ENCODE measurements around the gene RMDN3. TPM values are rescaled to one million over a fixed set of nuclear protein-coding genes. Genes with fewer than 3 reads are reported as not detected.

RMDN3 gene
- total and polyA plus RNA-seq, 2 of the 13 experiments (the other 11 are each of a cell fraction or from before 2014, with no cell fraction given), result 16.8 to 19.5 TPM

DNA sequence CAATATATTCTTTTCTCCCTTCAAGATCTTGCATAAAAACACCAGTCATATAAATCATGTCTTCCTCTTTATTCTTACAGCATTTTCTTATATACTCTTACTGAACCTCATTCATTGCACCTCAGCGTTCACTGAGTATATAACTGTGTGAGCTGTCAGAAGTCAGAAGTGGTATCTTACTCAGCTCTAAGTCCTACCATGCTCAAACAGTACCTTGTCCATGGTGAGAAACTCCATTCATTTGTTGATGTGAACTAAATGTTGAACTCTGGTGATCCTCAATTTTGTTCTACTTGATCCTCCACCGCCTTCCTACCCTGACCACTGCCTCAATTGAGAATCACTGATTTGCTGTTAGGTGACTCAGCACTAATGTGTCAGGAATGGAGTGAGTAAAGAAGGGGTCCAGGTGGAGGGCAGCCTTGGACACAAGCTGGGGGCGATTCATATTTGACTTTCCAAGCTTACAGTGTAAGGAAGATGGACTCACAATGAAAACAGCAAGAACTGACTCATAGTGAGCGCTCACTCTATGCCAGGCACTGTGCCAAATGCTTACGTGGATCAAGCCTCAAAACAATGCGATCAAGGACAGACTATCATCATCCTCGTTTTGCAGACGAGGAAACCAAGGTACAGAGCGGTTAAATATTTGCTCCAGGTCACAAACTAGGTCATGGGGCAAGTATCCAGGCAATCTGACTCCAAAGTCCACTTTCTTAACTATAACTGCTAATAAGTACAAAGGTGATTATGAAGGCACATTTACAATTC lies 38.3 kb upstream of the RMDN3 start (continued):
- TF ChIP-seq, protein P1, sequence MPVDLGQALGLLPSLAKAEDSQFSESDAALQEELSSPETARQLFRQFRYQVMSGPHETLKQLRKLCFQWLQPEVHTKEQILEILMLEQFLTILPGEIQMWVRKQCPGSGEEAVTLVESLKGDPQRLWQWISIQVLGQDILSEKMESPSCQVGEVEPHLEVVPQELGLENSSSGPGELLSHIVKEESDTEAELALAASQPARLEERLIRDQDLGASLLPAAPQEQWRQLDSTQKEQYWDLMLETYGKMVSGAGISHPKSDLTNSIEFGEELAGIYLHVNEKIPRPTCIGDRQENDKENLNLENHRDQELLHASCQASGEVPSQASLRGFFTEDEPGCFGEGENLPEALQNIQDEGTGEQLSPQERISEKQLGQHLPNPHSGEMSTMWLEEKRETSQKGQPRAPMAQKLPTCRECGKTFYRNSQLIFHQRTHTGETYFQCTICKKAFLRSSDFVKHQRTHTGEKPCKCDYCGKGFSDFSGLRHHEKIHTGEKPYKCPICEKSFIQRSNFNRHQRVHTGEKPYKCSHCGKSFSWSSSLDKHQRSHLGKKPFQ (CRISPR knock-in tag; IDR thresholded peaks at IDR 0.05; ENCODE audit: insufficient replicate concordance), result no peak
- TF ChIP-seq, protein P2, sequence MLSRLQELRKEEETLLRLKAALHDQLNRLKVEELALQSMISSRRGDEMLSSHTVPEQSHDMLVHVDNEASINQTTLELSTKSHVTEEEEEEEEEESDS (CRISPR knock-in tag; IDR thresholded peaks at IDR 0.05; ENCODE audit: borderline replicate concordance), result no peak
- TF ChIP-seq SIN3A (IDR thresholded peaks at IDR 0.05; ENCODE audit: borderline replicate concordance, low read depth, low read length) (no peak), MYC (CRISPR knock-in tag; IDR thresholded peaks at IDR 0.05; ENCODE audit: borderline replicate concordance) (no peak), ZKSCAN8 (CRISPR knock-in tag; IDR thresholded peaks at IDR 0.05; ENCODE audit: borderline replicate concordance) (peak; percentile 50; the same call in 1 of the 2 replicates), NRL (CRISPR knock-in tag; IDR thresholded peaks at IDR 0.05; ENCODE audit: borderline replicate concordance) (no peak), ZBTB1 (CRISPR knock-in tag; IDR thresholded peaks at IDR 0.05; ENCODE audit: borderline replicate concordance) (no peak), PHF20 (CRISPR knock-in tag; IDR thresholded peaks at IDR 0.05) (no peak), HNRNPL (IDR thresholded peaks at IDR 0.05; ENCODE audit: low read depth, low read length) (no peak), PAF1 (CRISPR knock-in tag; IDR thresholded peaks at IDR 0.05) (no peak), GPN1 (CRISPR knock-in tag; IDR thresholded peaks at IDR 0.05; ENCODE audit: borderline replicate concordance) (no peak), ISL2 (CRISPR knock-in tag; IDR thresholded peaks at IDR 0.05) (peak; percentile 37; the same call in 1 of the 2 replicates), ARNTL (CRISPR knock-in tag; IDR thresholded peaks at IDR 0.05) (0 out of 2 replicates have a peak, but pooled peaks have one; percentile 20), RXRB (CRISPR knock-in tag; IDR thresholded peaks at IDR 0.05; ENCODE audit: borderline replicate concordance) (peak; percentile 95), ZMAT3 (CRISPR knock-in tag; conservative IDR thresholded peaks at IDR 0.05) (no peak), FOSL2 (CRISPR knock-in tag; IDR thresholded peaks at IDR 0.05) (peak; percentile 93), RAD51 (IDR thresholded peaks at IDR 0.05; ENCODE audit: borderline replicate concordance) (no peak), ZNF605 (CRISPR knock-in tag; IDR thresholded peaks at IDR 0.05) (0 out of 2 replicates have a peak, but pooled peaks have one; percentile 15)
- TF ChIP-seq, protein P3, sequence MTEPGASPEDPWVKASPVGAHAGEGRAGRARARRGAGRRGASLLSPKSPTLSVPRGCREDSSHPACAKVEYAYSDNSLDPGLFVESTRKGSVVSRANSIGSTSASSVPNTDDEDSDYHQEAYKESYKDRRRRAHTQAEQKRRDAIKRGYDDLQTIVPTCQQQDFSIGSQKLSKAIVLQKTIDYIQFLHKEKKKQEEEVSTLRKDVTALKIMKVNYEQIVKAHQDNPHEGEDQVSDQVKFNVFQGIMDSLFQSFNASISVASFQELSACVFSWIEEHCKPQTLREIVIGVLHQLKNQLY (CRISPR knock-in tag; IDR thresholded peaks at IDR 0.05), result 0 out of 2 replicates have a peak, but pooled peaks have one; percentile 14
- TF ChIP-seq, protein P4, sequence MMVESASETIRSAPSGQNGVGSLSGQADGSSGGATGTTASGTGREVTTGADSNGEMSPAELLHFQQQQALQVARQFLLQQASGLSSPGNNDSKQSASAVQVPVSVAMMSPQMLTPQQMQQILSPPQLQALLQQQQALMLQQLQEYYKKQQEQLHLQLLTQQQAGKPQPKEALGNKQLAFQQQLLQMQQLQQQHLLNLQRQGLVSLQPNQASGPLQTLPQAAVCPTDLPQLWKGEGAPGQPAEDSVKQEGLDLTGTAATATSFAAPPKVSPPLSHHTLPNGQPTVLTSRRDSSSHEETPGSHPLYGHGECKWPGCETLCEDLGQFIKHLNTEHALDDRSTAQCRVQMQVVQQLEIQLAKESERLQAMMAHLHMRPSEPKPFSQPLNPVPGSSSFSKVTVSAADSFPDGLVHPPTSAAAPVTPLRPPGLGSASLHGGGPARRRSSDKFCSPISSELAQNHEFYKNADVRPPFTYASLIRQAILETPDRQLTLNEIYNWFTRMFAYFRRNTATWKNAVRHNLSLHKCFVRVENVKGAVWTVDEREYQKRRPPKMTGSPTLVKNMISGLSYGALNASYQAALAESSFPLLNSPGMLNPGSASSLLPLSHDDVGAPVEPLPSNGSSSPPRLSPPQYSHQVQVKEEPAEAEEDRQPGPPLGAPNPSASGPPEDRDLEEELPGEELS (CRISPR knock-in tag; IDR thresholded peaks at IDR 0.05), result 0 out of 2 replicates have a peak, but pooled peaks have one; percentile 21
- TF ChIP-seq, protein P5, sequence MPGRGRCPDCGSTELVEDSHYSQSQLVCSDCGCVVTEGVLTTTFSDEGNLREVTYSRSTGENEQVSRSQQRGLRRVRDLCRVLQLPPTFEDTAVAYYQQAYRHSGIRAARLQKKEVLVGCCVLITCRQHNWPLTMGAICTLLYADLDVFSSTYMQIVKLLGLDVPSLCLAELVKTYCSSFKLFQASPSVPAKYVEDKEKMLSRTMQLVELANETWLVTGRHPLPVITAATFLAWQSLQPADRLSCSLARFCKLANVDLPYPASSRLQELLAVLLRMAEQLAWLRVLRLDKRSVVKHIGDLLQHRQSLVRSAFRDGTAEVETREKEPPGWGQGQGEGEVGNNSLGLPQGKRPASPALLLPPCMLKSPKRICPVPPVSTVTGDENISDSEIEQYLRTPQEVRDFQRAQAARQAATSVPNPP (CRISPR knock-in tag; IDR thresholded peaks at IDR 0.05), result no peak
- TF ChIP-seq, protein P6, sequence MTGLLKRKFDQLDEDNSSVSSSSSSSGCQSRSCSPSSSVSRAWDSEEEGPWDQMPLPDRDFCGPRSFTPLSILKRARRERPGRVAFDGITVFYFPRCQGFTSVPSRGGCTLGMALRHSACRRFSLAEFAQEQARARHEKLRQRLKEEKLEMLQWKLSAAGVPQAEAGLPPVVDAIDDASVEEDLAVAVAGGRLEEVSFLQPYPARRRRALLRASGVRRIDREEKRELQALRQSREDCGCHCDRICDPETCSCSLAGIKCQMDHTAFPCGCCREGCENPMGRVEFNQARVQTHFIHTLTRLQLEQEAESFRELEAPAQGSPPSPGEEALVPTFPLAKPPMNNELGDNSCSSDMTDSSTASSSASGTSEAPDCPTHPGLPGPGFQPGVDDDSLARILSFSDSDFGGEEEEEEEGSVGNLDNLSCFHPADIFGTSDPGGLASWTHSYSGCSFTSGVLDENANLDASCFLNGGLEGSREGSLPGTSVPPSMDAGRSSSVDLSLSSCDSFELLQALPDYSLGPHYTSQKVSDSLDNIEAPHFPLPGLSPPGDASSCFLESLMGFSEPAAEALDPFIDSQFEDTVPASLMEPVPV (CRISPR knock-in tag; IDR thresholded peaks at IDR 0.05), result no peak

Data from HepG2 (cell line).